ENCODE data around the gene KRTAP24-1.

The KRTAP24-1 gene

DNA sequence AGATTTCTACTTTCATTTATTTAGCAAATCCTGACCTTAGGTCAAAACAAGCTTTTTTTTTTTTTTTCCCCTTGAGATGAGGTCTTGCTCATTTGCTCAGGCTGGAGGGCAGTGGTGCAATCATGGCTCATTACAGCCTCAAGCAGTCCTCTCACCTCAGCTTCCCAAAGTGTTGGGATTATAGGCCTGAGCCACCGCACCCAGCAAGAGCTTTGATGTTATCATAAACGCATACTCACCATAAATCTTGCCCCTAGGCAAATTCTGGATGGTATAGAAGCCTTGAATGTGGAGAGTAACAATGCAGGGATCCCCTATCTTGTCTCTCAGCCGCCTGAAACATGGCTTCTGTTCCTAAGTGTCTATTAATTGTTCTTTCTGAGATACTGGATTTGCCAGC lies 42.1 kb downstream of the KRTAP24-1 start:
- no peak for DNase-seq (ENCODE audit: low read depth, low spot score)
- no peak overlapping the region for H3K4me3 ChIP-seq (ENCODE audit: low read length)

DNA sequence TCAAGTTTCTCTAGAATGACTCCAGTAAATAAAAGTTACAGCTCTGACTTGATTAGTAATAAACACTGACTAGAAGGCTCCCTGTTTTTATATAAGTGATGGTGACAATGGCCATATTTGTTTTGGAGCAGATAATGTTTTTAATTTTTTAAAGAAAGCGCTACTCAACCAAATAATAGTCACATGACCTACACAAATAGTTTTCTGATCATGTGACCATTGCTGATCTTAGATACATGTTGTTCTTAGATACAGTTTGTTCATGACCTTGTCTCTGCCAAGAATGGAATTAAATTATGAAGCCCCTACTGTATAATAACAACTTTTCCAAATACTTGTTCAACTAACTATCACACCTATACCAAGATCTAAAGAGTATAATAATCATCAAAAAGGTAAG lies 44.6 kb downstream of the KRTAP24-1 start:
- no peak for DNase-seq (ENCODE audit: low read depth, low spot score)
- H3K4me3 ChIP-seq (ENCODE audit: low read length): no peak overlapping the region

DNA sequence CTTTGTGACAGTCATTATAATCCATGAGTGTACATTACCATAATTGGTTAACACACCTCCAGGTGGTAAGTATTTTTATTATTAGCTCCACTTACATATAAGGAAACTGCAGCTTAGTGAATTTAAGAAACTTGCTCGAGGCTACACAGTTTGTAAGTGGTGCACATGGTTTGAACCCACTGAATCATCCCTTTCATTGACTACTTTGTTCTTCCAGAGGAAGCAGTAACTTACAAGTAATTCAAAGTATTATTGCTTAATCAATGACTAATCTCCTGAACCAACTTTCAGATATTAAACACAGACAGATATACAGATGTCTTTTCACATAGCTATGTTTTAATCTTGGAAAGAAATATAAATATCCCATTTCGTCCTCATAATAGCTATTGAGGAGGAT lies 48.1 kb downstream of the KRTAP24-1 start:
- no peak for DNase-seq (ENCODE audit: low read depth, low spot score)
- H3K4me3 ChIP-seq (ENCODE audit: low read length): no peak overlapping the region

DNA sequence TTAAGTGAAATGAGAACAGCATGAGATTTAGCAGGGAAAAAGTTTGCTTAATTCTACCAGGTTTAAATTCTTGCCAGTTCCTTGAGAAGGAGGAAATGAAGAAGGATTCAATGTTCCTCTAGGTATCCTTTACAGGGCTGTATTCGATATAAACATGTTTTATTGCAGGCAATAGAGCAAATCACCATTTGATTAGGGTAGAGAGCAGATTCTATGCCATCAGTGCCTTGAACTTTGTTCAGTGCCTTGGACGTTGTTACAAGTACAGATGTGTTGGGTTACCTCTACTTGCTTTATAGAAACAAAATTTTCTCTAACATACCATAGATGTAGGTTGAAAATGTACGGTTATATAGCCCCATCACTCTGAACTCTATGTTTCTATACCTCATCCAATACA lies 48.7 kb downstream of the KRTAP24-1 start:
- no peak overlapping the region for H3K4me3 ChIP-seq (ENCODE audit: low read length)
- no peak for DNase-seq (ENCODE audit: low read depth, low spot score)

DNA sequence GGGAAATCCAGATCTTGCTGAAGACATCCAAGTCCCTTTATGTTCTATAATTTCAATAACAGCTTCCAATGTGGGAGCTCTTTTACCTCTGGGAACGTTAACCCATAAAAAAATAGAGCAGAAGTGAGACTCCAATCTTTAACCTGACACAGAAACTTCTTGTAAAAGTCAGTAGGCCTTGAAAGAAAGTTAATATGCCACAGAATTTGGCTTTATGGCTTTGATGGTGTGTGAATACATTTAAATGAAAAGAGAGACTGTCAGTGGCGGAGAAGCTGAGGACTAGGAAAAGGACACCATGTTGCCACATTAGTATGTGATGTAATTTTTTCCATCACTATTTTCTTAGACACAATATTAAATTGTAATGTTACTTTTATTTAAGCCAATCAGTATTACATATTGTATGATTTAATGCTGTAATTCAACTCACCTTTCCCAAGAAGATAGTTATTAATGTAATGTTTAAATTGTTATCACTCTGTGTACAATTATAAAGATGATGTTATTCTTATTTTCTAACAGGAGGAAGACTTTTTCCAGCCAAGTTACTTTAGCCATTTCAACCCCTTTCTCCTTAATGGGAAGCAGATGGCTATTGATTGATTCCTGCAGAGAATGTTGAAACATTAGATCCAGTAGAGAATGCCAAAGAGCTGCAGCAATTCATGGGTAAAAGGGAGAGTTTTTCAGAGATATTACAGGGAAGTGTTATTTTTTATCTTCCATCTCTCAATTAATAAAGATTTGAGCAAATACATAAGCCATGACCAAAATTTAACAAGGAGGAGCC lies 49.3 kb downstream of the KRTAP24-1 start:
- DNase-seq (ENCODE audit: low read depth, low spot score): no peak

DNA sequence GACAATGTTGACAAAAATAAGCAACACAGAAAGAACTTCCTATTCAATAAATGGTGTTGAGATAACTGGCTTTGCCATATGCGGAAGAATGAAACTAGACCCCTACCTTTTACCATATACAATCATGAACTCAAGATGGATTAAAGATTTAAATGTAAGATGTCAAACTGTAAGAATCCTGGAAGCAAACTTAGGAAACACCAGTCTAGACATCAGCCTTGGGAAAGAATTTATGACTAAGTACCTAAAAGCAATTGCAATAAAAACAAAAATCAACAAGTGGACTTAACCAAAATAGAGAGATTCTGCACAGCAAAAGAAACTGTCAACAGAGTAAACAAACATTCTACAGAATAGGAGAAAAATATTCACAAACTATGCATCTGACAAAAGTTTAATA lies 50.7 kb downstream of the KRTAP24-1 start:
- H3K4me3 ChIP-seq (ENCODE audit: low read length): no peak overlapping the region
- no peak for DNase-seq (ENCODE audit: low read depth, low spot score)

More for the DNA sequence above, 49.3 kb downstream of the KRTAP24-1 start:
- H3K4me3 ChIP-seq (ENCODE audit: low read length): no peak overlapping the region
